Parathyroid adenoma (tissue), 2 donors: ENCODE data around the gene SCUBE2.

Source experiments
- H2AFZ ChIP-seq: fragments of 300-600 bp; sonication (generic); one replicate; pipeline ENCODE4 v1.7.0; 2017; ENCODE audit warnings: antibody characterized with exemption, mild to moderate bottlenecking
- H3K27ac ChIP-seq: fragments of 300-600 bp; sonication (generic); one replicate; pipeline ENCODE4 v1.7.0; 2017
- H3K27me3 ChIP-seq: fragments of 300-600 bp; sonication (generic); one replicate; pipeline ENCODE4 v1.7.0; 2017; ENCODE audit warnings: low read length; ENCODE audit not compliant: control insufficient read depth, insufficient read depth
- H3K36me3 ChIP-seq: fragments of 300-600 bp; sonication (generic); one replicate; pipeline ENCODE4 v1.7.0; 2017; ENCODE audit warnings: low read length; ENCODE audit not compliant: control insufficient read depth, insufficient read depth
- H3K4me1 ChIP-seq: fragments of 300-600 bp; sonication (generic); one replicate; pipeline ENCODE4 v1.7.0; 2017; ENCODE audit warnings: control low read depth
- H3K4me2 ChIP-seq: fragments of 300-600 bp; sonication (generic); one replicate; pipeline ENCODE4 v1.7.0; 2017; ENCODE audit warnings: low read length
- H3K4me3 ChIP-seq: fragments of 300-600 bp; sonication (generic); one replicate; pipeline ENCODE4 v1.7.0; 2017; ENCODE audit warnings: low read depth, low read length
- H3K79me2 ChIP-seq: fragments of 300-600 bp; sonication (generic); one replicate; pipeline ENCODE4 v1.7.0; 2017; ENCODE audit warnings: control low read depth
- H3K9ac ChIP-seq: fragments of 300-600 bp; sonication (generic); one replicate; pipeline ENCODE4 v1.7.0; 2017; ENCODE audit warnings: mild to moderate bottlenecking
- H3K9me3 ChIP-seq: fragments of 300-600 bp; sonication (generic); one replicate; pipeline ENCODE4 v1.7.0; 2017; ENCODE audit warnings: low read length; ENCODE audit not compliant: control insufficient read depth
- CTCF ChIP-seq: fragments of 300-600 bp; sonication (generic); IDR thresholded peaks from one replicate; pipeline ENCODE4 v1.7.0; 2017; ENCODE audit warnings: antibody characterized with exemption, mild to moderate bottlenecking
- donor health status: primary hyperparathyroidism.

The SCUBE2 gene

DNA sequence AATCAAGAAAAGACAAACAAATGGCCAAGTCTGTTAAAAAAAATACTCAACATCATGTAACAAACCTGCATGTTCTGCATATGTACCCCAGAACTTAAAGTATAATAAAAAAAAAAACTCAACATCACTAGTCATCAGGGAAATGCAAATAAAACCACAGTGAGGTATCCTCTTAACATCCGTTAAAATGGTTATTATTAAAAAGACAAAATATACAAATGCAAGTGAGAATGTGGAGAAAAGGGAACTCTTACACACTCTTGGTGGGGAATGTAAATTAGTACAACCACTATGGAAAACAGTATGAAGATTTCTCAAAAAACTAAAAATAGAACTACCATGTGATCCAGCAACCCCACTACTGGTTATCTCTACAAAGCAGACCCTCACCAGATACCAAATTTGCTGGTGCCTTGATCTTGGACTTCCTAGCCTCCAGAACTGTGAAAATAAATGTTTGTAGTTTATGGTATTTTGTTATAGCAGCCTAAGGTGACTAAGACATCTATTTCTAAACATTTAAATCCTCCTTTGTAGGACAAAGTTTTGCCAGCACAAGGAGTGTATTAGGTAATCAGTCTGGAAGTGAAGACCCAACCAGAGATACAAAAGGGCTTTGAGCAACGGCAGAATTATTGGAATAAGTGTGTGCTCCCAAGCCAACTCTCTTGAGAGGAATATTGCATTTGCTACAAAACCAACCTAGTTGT is 32.4 kb upstream of the SCUBE2 start:
- Histone ChIP-seq H3K27ac (no peak overlapping the region), H3K79me2 (no peaks in the 10 kb centered on the region), H3K9me3 (no peaks in the 10 kb centered on the region), H3K4me3 (no peak overlapping the region), H2AFZ (no peak overlapping the region), H3K9ac (no peak overlapping the region), H3K36me3 (no peaks in the 10 kb centered on the region), H3K27me3 (no peaks in the 10 kb centered on the region), H3K4me1 (no peaks in the 10 kb centered on the region), H3K4me2 (no peak overlapping the region)
- TF ChIP-seq CTCF: no peak

DNA sequence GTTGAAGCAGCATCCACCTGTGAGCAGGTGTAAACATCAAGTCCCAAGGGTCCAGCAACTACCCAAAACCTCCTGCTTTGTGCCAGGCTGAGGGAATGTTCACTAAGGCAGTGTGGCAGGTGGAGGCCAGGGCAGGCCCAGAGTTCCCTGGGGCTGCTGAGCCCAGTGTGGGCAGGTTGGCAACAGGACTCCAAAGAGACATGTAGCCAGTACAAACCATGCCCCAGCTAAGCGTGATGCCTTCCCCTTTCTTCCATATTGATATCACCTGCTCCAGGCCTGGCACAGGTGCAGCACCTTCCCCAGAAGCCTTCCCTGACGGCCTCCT is 30.0 kb upstream of the SCUBE2 start:
- no peak overlapping the region for H2AFZ ChIP-seq
- TF ChIP-seq CTCF: no peak
- H3K36me3 ChIP-seq: no peaks in the 10 kb centered on the region
- no peak overlapping the region for H3K4me2 ChIP-seq
- no peaks in the 10 kb centered on the region for H3K9me3 ChIP-seq
- H3K27me3 ChIP-seq: no peaks in the 10 kb centered on the region
- no peak overlapping the region for H3K9ac ChIP-seq
- H3K4me3 ChIP-seq: no peak overlapping the region
- H3K79me2 ChIP-seq: no peaks in the 10 kb centered on the region
- no peaks in the 10 kb centered on the region for H3K4me1 ChIP-seq
- no peak overlapping the region for H3K27ac ChIP-seq

DNA sequence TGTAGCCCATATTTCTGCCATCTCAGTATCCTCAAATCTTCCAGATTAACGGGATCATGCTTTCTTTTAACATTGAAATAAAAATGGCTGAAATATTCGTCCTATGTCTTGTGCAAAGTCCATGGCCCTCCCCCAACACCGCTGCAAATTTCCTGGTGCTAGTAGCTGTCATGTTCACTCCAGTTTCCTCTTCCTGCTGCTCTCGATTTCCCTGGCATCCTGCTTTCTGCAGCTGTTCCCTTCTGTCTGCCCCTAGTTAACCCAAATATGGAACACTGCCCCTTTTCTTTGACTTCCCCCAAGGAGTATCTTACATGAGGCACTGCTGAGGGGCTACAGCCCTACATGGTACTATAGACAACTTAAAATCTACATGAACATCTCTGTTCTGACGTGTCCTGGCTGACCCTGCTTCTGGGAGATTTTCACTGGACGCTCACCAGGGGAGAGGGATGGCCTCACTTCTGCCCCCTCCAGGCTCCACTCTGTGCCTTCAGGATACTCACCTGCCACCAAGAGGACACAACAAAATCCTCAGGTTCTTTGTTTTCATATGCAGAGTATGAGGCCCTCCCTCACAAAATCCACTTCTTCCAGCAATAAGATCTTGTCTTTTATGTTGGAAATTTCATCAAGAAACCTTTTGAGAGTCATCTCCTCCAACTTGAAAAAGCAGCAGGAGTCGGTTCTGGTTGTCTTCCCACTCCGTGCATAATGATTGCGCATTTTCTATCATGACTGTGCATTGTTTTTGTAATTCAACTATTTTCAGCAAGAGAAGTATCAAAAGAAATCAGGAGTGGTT is 29.5 kb upstream of the SCUBE2 start:
- Histone ChIP-seq H3K4me1 (no peaks in the 10 kb centered on the region), H3K4me3 (no peak overlapping the region), H3K79me2 (no peaks in the 10 kb centered on the region), H2AFZ (peak overlapping the region; percentile 60), H3K4me2 (no peak overlapping the region), H3K27me3 (no peaks in the 10 kb centered on the region), H3K9ac (no peak overlapping the region), H3K36me3 (no peaks in the 10 kb centered on the region), H3K9me3 (no peaks in the 10 kb centered on the region), H3K27ac (no peak overlapping the region)
- peak; percentile 47 for TF ChIP-seq CTCF

- H3K27ac ChIP-seq: no peak overlapping the region
- TF ChIP-seq CTCF: no peak
- H3K9me3 ChIP-seq: no peaks in the 10 kb centered on the region
- no peak overlapping the region for H3K9ac ChIP-seq
- H3K79me2 ChIP-seq: no peaks in the 10 kb centered on the region
- no peak overlapping the region for H3K4me2 ChIP-seq
- H3K27me3 ChIP-seq: no peaks in the 10 kb centered on the region
- H3K36me3 ChIP-seq: no peaks in the 10 kb centered on the region
- H2AFZ ChIP-seq: no peak overlapping the region
- no peak overlapping the region for H3K4me3 ChIP-seq
- no peaks in the 10 kb centered on the region for H3K4me1 ChIP-seq
Measured at GRCh38 chr11:9118277-9118676, 26.9 kb upstream of the SCUBE2 start.

GRCh38 chr11:9112075-9112474 is 20.7 kb upstream of the SCUBE2 start:
- no peak for TF ChIP-seq CTCF
- Histone ChIP-seq H3K4me3 (no peak overlapping the region), H2AFZ (no peak overlapping the region), H3K4me1 (no peaks in the 10 kb centered on the region), H3K27ac (no peak overlapping the region), H3K9ac (no peak overlapping the region), H3K36me3 (no peaks in the 10 kb centered on the region), H3K4me2 (no peak overlapping the region), H3K27me3 (no peaks in the 10 kb centered on the region), H3K9me3 (no peaks in the 10 kb centered on the region), H3K79me2 (no peaks in the 10 kb centered on the region)
